Sigmoid colon (tissue), 7 donors: ENCODE results near the gene CDH13. TPM values are rescaled to one million over a fixed set of nuclear protein-coding genes. Genes with fewer than 3 reads are reported as not detected.

ENCODE experiments used
- DNase-seq: peaks from one replicate; pipeline ENCODE4 v3.0.0-alpha.2; 2019
- H3K27ac ChIP-seq, 4 donors: fragments of 200-600 bp; sonication (generic); one replicate each; pipeline ENCODE4 v1.5.1; 2016 to 2019; ENCODE audit warnings: mild to moderate bottlenecking in 1 of 4
- H3K27me3 ChIP-seq, 3 donors: fragments of 200-600 bp; sonication (generic); one replicate each; pipeline ENCODE4 v1.5.1; 2019; ENCODE audit warnings: mild to moderate bottlenecking in 1 of 3
- H3K36me3 ChIP-seq, 4 donors: fragments of 200-600 bp; sonication (generic); one replicate each; pipeline ENCODE4 v1.5.1; 2016 to 2019
- H3K4me1 ChIP-seq, 4 donors: fragments of 200-600 bp; sonication (generic); one replicate each; pipeline ENCODE4 v1.5.1; 2017 to 2019
- H3K4me3 ChIP-seq, 4 donors: fragments of 200-600 bp; sonication (generic); one replicate each; pipeline ENCODE4 v1.5.1; 2017 to 2019; ENCODE audit warnings: mild to moderate bottlenecking in 2 of 4, moderate library complexity in 1 of 4
- H3K9me3 ChIP-seq, 4 donors: fragments of 200-600 bp in 3 of 4; sonication (generic) in 3 of 4; one replicate each; pipeline versions ENCODE4 v1.5.1 to v1.6.1; 2013 to 2019
- CTCF ChIP-seq, 4 experiments: fragments of 450-650 bp in 3 of 4; fragments of 200-600 bp in 1 of 4; IDR thresholded peaks; one replicate each; pipeline ENCODE4 v1.5.1; 2016 to 2019; ENCODE audit warnings: antibody characterized with exemption in 4 of 4, mild to moderate bottlenecking in 3 of 4, moderate library complexity in 2 of 4
- EP300 ChIP-seq, 4 donors: sonication (generic); formaldehyde crosslinking; IDR thresholded peaks; one replicate each; pipeline ENCODE4 v1.6.1; 2017; ENCODE audit warnings: antibody characterized with exemption in 4 of 4
- POLR2A ChIP-seq, 2 donors: fragments of 450-650 bp; IDR thresholded peaks; one replicate each; pipeline ENCODE4 v1.6.1; 2016; ENCODE audit warnings: antibody characterized with exemption in 2 of 2, mild to moderate bottlenecking in 2 of 2, moderate library complexity in 2 of 2
- POLR2AphosphoS5 ChIP-seq, 4 donors: sonication (generic); formaldehyde crosslinking; IDR thresholded peaks; one replicate each; pipeline ENCODE4 v1.6.1; 2017; ENCODE audit warnings: antibody characterized with exemption in 4 of 4
- WGBS, 2 donors: extraction: QIAGEN DNeasy Blood & Tissue Kit; methylation state at CpG; one replicate each; pipeline ENCODE4 v1.1.7; 2013; 5-methylcytosine and 5-hydroxymethylcytosine counted together
- intact Hi-C: fragments of 100-400 bp; cut with DNase I; formaldehyde crosslinking; loops from one replicate; pipeline ENCODE4 v1.15.1; 2023
- polyA plus RNA-seq, 3 donors: library from polyadenylated mRNA; stranded (reverse); fragments of 200-250 nt; gene quantifications; one replicate each; pipeline ENCODE4 v1.2.3, GENCODE V29; 2013
- total RNA-seq, 4 donors: library from RNA; depleted of rRNA; stranded (reverse); fragments of >200 nt; gene quantifications; one replicate each; pipeline ENCODE4 v1.1.0, GENCODE V29; 2016
- donor health status: healthy with polysubstance abuse.
- donor health status: Bipolar disorder and iron deficiency.
- donor health status: healthy.

The CDH13 gene
- total and polyA plus RNA-seq, 7 donors = 0.60 to 17.6 (median 11.8) TPM

DNA sequence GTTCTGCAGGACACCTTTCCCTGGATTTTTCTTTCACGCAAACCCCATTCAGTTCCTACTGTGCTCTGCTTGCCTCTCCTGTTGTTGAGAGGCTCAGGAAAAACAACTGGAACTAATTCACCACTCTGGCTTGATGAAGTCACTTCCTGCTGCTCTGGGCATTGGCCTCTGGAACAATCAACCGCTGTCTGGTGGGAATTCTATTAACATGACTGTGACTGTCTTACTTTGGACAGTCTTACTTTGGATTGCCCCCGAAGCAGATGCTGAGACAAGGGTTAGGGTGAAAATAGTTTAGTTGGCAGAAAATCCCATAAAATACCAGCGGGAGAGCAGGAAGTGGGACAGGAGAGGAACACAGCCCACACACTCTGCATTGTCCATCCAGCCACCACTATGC lies 1091.0 kb downstream of the CDH13 start:
- WGBS, 2 donors = 66 to 73% methylated on average over 4 of the region's 4 CpGs
- no peak overlapping the region for H3K27ac ChIP-seq

GRCh38 chr16:83720213-83720612 lies 1093.4 kb downstream of the CDH13 start:
- Histone ChIP-seq H3K27ac (no peak overlapping the region), H3K27me3 (no peaks in the 10 kb centered on the region), H3K9me3 (no peaks in the 10 kb centered on the region), H3K36me3 (no peaks in the 10 kb centered on the region), H3K4me3 (no peak overlapping the region), H3K4me1 (no peaks in the 10 kb centered on the region)
- DNase-seq = no peak
- intact Hi-C loops = no loop called here
- TF ChIP-seq EP300 (IDR thresholded peaks at IDR 0.05) (no peak), POLR2AphosphoS5 (IDR thresholded peaks at IDR 0.05) (no peak), POLR2A (IDR thresholded peaks at IDR 0.05) (no peak), CTCF (IDR thresholded peaks at IDR 0.05) (no peak)
- 91 to 94% methylated on average over 5 of the region's 5 CpGs for WGBS, 2 donors

More for the DNA sequence above, 1091.0 kb downstream of the CDH13 start:
- DNase-seq = no peak
- H3K4me1 ChIP-seq = no peaks in the 10 kb centered on the region
- H3K27me3 ChIP-seq = no peaks in the 10 kb centered on the region
- H3K36me3 ChIP-seq = no peaks in the 10 kb centered on the region
- H3K9me3 ChIP-seq = no peaks in the 10 kb centered on the region
- no peak for TF ChIP-seq POLR2AphosphoS5 (IDR thresholded peaks at IDR 0.05)
- TF ChIP-seq CTCF (IDR thresholded peaks at IDR 0.05) = no peak
- no peak for TF ChIP-seq EP300 (IDR thresholded peaks at IDR 0.05)
- TF ChIP-seq POLR2A (IDR thresholded peaks at IDR 0.05) = no peak
- no peak overlapping the region for H3K4me3 ChIP-seq
- intact Hi-C loops = no loop called here

DNA sequence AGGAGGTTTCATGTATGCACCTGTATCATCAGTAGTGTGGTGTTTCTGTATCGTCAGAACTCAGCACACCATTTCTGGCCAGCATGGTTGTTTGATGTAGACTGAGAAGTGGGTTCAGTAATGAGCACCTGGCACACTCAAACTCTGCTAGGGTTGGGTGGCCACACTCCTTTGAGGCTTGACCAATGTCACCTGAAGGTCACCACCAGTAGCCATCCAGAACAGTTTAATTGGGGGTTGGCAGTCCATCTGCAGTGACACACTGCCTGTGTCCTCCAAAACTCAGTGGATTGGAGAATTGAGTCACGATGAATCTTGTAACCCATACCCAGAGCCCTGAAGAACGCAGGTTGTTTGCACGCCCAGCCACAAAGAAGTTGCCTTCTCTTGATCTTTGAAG lies 1094.2 kb downstream of the CDH13 start:
- Histone ChIP-seq H3K27ac (no peak overlapping the region), H3K4me1 (no peaks in the 10 kb centered on the region), H3K9me3 (no peaks in the 10 kb centered on the region), H3K27me3 (no peaks in the 10 kb centered on the region), H3K4me3 (no peak overlapping the region), H3K36me3 (no peaks in the 10 kb centered on the region)
- no peak for DNase-seq
- intact Hi-C loops = no loop called here
- 68 to 94% methylated on average over 4 of the region's 4 CpGs for WGBS, 2 donors
- TF ChIP-seq POLR2AphosphoS5 (IDR thresholded peaks at IDR 0.05) = no peak
- TF ChIP-seq CTCF (IDR thresholded peaks at IDR 0.05) = no peak

DNA sequence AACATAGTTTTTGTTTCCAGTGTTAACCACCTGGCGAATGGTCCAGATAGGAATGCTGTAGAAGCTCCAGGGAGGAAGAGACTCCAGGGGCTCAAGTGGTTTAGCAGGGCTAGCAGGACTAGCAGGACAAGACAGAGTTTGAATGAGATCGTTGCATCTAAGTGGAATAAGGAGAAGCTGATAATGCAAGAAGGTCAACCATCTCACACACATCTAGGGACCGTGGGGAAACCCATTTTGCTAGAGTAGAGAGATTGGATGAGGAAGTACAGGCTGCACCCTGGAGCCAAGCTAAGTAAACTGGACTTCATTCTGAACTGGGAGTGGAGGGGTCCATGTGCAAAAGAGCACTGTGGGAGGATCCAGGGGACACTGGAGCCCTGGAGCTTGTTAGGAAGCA lies 1094.9 kb downstream of the CDH13 start:
- DNase-seq = no peak
- Histone ChIP-seq H3K4me3 (no peak overlapping the region), H3K4me1 (no peaks in the 10 kb centered on the region), H3K27ac (no peak overlapping the region), H3K9me3 (no peaks in the 10 kb centered on the region), H3K36me3 (no peaks in the 10 kb centered on the region), H3K27me3 (no peaks in the 10 kb centered on the region)
- intact Hi-C loops = no loop called here
- 66 to 74% methylated on average over 3 of the region's 3 CpGs for WGBS, 2 donors
- no peak for TF ChIP-seq CTCF (IDR thresholded peaks at IDR 0.05)

GRCh38 chr16:83722456-83723183 lies 1095.9 kb downstream of the CDH13 start:
- Histone ChIP-seq H3K27ac (no peak overlapping the region), H3K4me3 (no peak overlapping the region), H3K36me3 (no peaks in the 10 kb centered on the region), H3K27me3 (no peaks in the 10 kb centered on the region), H3K4me1 (no peaks in the 10 kb centered on the region), H3K9me3 (no peaks in the 10 kb centered on the region)
- intact Hi-C loops = no loop called here
- TF ChIP-seq EP300 (IDR thresholded peaks at IDR 0.05) (no peak), CTCF (IDR thresholded peaks at IDR 0.05) (no peak), POLR2AphosphoS5 (IDR thresholded peaks at IDR 0.05) (no peak), POLR2A (IDR thresholded peaks at IDR 0.05) (no peak)
- no peak for DNase-seq
- WGBS, 2 donors = 59 to 79% methylated on average over 6 of the region's 6 CpGs
